Non-pigmented ciliary epithelial cell (primary cell): ENCODE measurements around the gene PPP2R2C.

Experiments used
- DNase-seq: peaks from one replicate; pipeline ENCODE4 v3.0.0-alpha.2; 2010; ENCODE audit warnings: low read depth

The PPP2R2C gene

DNA sequence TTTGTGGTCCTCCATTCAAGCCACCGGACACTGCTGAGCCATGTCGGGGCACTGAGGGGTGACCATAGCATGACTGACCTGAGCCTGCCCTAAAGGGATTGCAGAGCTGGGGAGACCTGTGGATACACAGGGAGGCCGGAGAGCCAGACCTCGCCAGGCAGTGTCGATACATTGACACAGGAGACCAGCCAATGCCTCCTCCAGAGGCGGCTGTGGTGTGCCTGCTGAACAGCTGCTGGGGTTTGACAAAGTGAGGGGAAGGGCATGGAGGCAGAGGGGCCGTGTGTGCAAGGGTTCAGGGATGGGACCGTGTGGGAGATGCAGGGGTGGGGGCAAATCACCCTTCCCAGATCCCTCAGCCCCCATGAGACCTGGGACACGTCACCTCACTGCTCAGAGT, 48.0 kb downstream of the PPP2R2C start:
- DNase-seq: no peak

DNA sequence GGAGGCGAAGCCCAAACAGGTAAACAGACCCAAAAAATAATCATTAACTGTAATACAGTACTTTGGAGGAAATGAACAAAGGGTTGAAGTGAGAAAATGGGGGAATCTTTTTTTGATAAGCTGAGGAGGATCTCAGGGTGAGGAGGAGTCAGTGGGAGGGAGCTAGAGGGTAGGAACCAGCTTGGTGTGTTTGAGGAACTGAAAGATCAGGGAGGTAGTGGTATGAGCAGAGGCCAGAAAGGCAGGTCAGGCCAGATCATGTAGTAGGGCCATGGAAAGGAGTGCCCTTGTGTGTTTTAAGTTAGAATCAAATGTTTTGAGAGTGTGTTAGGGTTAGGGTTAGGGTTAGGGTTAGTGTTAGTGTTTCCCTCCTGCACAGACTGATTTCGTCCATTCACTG, 48.8 kb downstream of the PPP2R2C start:
- DNase-seq: no peak

DNA sequence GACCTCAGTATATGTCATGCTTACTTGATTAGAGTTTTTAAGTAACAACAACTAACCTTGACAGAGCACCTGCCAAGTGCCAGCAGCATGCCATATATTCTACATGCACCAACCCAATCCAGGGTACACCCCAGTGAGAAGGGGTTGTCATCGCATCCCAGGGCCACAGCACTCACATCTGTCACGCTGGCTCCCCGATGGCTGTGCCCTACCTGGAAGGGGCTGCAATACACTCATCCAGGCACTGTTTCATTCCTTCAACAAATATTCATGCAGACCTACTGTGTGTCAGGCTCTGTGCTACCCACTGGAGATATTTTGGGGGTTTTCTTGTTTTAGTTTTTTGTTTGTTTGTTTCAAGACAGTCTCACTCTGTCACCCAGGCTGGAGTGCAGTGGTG, 49.5 kb downstream of the PPP2R2C start:
- DNase-seq: no peak

DNA sequence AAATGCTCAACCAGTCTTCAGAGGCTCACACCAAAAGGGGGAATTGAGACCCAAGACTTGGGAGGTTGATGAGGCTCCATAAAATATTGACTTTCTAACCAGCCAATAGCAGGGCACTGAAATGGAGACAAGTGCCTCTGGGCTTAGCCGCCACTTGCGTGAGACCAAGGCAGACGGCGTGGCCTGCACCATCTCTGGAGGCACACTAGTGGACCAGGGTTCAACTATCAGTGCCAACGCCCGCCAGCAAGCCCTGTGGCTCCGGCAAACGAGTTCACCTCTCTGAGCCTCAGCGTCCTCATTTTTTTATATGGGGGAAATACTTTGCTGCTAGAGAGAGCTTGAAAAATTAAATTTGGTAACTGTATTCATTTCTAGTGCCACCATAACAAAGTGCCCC, 50.3 kb downstream of the PPP2R2C start:
- no peak for DNase-seq

DNA sequence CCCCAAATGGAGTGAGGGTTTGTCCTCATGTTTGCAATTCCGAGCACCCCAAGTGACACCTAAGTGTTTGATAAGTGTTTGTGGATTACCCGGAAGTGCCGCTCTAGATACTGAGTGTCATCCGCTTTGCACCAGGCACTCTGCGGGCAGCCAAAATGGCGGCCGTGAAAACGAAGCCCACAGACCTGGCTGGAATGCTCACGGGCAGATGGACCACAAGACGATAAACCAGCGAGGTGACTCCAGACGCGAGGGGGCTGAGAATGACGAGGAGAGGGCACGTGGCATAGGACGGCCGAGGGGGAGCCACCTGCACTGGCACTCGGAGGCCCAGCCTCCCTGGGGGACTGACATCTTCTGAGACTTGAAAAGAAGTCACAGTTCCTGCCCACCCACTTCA, 51.0 kb downstream of the PPP2R2C start:
- no peak for DNase-seq

DNA sequence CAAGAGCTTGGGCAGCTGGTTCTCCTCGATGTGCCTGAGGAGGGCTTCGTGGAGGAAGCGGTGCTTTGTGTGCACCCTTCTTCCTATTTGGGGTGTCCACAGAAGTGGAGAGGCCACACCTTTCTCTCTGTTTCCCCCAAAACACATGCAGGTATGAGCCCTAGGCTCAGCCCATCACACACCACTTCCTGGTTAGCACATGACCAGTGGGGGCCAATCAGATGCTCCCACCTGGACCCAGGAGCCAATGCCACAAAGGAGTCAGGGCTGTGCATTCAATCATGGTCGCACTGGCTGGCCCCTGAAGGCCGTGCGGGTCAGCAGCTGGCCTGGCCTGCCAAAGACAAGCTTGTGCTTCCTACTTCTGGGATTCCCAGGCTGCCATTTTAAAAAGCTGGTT, 51.4 kb downstream of the PPP2R2C start:
- DNase-seq: no peak

DNA sequence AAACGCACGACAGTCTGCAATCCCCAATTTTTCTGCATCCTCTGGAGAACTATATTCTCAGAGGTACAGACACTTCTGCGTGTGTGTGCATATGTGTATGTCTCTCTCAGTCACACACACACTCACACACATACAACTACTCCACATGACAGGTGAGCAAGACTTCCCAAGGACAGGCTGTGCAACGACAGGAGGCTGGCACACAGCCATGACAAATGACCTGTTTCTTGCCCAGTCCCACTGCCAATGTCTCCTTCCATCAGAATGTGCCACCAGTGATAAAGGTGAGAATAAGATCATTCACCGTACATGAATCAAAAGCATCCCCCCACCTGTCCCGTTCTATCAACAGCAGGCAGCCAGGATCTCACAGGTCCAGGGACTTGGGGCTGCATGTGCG, 52.4 kb downstream of the PPP2R2C start:
- no peak for DNase-seq

DNA sequence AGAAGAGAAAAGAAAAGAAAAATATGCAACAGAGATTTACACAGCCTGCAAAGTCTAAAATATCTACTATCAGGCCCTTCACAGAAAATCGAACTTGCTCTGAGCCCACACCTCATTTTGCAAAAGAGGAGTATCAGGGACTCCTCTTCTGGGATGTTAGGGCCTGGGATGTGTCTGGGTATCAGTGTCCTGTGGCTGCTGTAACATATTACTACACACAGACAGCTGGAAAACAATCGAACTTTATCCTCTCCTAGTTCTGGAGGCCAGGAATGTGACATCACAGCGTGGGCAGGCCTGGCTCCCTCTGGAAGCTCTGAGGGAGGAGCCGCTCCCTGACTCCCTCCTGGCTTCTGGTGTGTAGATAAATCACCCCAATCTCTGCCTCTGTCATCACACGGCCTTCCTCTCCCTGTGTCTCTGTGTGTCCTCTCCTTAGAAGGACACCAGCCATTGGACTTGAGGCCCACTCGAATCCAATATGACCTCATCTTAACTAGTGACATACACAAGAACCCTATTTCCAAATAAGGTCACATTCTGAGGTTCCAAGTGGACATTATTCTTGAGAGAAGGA, 52.9 kb downstream of the PPP2R2C start:
- no peak for DNase-seq

DNA sequence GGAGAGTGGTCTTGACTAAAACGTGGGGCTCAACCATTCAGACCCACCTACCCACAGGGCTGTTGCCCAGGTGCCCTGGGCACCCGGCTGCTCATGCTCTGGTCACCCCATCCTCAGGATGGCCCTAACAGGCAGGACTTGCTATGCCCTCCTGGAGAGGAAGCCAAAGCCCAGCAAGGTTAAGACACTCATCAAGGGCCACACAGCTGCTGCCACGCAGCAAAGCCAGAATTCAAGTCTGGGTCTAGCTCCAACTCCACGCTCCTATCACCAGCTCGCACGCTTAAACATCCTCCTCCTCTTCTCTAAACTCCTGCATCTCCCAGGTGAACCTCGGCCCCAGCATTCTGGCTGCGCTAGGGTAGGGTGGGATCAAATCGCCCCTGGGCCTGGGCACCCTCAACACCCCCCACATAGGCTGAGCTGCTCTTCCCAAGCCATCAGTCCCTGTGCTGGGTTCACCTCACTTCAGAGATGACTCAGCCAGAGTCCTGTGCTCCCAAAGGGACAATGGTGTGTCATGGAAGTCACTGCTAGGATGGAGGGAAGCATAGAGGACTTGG, 54.1 kb downstream of the PPP2R2C start:
- no peak for DNase-seq

DNA sequence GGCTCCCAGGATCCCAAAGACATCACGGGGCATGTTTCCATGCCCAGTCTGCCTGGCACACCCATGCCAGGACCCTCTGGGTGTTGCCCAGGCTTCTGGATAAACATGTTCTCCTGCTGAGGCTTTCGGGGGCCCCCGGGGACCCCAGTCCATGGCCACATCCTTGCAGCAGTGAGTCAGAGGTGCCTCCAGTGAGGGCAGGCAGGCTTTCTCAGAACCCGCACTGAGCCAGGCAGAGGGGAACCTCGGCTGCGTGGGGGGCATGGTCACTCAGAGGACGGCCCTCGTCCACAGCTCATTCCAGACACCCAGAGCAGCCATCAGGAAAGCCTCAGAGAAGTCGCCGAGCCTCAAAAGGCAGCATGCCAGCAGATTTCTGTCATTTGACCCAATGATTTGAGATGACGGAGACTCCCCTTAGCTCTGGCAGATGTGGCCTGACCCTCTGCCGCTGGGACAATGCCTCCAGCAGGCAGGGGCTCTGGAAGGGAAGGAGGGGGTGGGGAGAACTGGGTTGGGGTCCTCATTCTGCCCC, 54.8 kb downstream of the PPP2R2C start:
- no peak for DNase-seq

DNA sequence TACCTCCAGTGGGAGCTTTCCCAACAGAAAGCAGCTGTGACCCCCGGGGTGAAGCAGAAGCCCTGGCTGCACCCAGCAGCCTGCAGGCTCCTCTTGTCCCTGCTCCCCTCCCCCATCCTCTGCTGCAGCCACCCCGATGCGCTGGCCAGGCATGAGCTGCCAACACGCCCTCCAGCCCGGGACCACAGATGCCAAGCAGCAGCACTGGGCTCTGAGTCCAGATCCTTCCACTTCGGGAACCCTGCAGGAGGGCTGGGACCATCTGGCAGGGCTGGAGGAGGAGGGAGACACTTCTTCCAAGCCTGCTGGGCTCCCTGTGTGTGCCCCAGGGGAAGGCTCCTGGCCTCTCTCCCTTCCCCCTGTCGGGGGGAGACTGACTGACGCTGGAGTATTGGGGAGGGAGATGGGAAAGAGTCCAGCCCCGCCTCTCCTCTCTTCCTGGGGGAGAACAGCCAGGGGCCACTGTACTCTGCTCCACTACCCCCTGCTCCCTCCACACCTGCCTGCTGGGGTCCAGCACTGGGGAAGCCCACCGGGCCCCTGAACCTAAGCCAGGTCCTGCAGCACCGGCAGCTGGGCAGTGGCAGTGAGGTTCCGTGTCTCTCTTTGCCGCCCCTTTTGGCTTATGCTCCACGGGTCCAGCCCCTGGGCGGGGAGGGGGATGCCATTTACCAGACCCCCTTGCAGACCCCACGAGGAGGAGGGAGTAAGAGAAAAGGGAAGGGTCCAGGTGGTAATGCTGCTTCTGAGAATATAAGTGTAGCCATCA, 55.7 kb downstream of the PPP2R2C start:
- no peak for DNase-seq

DNA sequence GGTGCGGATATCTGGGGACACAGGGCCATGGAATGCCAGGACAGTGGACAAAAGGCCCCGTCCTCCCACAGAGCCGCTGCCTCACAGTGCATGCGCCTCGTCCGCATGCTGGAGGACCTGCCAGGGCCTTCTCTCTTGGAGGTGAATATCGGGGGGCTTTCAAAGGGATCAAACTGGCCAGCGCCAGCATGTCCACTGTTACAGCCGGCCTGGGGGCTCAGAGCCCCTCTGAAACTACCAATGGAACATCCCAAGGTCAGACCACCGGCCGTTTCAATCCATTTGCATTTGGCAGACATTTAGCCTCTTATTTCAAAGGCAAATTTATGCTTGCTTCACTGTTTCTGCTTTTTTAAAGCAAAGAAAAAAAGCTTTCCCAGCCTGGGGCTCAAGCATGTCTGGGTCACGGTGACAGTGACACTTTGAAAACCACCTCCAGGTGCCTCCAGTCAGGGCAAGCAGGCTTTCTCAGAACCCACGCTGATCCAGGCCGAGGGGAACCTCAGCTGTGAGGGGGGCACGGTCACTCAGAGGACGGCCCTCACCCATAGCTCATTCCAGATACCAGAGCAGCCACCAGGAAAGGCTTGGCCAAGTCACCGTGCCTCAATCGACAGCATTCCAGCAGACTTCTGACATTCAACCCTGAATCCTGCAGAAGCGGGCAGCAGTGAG, 57.2 kb downstream of the PPP2R2C start:
- no peak for DNase-seq

DNA sequence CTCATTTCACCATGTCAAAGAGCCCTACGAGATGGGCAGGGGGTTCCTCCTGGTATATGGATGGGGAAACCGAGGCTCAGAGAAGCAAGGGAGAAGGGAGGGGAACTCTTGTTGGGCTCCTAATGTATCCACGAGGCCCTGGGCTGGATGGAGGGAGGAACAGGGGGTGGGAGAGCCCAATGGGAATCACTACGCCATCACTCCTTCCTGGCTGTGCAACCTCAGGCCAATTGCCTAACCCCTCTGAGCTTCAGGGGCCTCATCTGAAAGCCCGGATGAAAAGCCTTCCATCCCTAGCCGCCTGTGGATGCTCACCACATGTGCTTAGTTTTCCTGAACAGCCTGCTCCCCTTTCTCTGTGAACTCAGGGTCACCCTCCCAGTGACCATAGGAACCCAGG, 57.8 kb downstream of the PPP2R2C start:
- DNase-seq: no peak

DNA sequence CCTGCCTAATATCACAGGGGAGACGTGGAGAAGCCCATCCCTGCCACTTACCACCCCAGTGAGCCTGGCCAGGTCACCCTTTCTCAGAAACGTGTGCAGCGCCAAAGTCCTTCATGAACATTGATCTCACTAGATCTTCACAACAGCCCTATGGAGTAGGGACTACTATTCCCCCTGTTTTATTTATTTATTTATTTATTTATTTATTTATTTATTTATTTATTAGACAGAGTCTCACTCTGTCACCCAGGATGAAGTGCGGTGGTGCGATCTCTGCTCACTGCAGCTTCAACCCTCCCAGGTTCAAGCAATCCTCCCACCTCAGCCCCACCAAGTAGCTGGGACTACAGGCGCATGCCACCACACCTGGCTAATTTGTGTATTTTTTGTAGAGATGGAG, 61.8 kb downstream of the PPP2R2C start:
- no peak for DNase-seq

DNA sequence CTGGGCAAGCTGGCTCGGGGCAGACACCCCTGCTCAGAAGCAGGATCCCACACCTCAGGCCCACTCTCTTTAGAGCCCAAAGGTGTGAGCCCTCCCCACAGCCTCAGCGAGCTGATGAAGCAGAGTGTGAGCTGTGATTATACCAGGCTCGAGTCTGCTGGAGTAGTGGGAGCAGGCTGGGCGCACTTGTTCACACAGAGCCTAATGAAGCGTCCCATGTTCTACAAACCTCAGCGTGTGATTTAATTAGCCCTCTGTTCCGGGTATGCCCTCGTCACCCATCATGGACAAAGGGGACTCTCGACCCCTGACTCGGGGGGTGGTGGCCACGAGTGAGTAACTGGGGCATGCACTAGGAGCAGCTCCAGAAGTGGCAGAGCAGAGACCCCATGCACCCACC, 62.3 kb downstream of the PPP2R2C start:
- DNase-seq: no peak

DNA sequence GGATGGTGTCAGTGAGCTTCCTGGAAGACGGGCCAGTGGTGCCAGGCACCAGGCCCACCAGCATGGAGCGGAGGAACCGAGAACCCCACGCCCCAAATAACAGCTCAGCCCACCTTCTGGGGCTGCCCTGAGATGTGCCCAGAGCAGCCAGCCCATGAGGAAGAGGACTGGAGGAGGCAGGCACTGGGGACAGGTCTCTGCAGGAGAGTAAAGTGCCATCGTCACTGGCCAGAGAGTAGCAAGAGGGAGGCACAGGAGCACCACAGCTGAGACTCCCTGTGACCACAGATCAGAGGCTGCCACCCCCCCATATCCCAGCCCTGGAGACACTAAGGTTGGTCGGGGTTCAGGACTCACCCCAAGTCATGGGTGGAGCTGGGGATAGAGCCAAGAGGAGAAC, 63.0 kb downstream of the PPP2R2C start:
- DNase-seq: no peak

DNA sequence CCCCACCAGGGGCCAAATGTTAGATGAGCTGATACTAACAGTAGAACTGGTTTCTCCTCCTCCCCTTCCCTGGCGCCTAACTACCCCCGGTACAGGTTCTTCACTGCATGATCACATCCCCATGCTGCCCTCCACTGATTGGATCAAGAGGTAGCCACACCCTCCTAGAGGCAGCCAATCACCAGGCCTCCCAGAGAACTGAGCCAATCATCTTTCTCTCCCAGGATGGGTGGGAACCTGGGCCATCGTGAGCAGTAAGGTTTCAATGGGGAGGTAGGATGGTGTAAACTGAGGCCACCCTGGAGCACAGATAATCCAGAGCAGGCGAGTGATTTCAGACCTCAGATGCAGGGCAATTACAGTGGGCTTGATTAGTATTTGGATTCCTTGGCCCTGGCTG, 64.2 kb downstream of the PPP2R2C start:
- DNase-seq: no peak

DNA sequence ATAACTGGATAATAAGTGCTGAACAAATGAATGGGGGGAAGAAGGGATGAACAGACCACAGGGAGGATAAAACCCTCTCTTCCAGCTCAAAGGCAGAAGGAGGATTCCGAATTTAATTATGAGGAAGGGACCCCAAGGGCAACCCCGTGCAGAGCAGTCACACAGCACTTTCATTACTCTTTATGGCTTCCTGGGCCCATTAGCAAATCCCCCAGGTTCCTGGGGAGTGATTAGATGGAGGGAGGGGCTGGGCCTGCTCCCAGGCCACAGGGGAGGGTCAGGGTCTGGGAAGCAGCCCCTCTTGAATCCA, 67.1 kb downstream of the PPP2R2C start:
- no peak for DNase-seq

DNA sequence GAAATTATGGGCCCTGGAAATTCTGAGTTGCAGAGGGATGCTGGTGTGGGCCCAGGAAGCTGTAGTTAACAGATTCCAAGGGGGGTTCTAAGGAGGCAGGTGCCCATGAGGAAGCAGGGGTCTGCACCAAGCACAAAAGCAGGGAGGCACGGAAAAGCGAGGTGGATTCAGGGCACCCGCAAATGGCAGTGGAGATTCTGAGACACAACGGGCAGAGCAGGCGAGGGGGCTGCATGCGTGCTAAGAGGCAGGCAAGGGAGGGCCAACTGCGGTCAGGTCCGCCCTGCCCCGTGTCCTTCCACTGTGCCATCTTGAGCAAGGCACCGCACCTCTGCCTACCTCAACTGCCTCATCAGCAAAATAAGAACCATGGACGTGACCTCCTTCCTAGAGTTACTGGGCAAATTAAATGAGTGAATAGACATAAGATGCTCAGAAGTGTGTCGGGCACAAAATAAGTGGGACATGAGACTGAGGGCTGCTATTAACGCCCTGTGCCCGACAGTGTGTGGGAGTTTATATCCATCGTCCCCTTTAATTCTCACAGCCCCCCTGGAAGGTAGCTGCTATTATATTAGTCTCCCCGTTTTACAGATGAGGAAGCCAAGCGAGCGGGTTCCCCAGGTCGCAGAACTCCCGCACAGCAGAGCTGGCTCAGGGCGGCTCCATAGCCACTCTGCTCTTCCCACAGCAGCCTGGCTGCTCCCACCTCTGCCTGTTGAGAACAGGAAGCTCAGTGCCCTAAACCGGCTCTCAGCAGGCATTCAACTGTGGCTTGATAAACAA, 67.6 kb downstream of the PPP2R2C start:
- DNase-seq: no peak

DNA sequence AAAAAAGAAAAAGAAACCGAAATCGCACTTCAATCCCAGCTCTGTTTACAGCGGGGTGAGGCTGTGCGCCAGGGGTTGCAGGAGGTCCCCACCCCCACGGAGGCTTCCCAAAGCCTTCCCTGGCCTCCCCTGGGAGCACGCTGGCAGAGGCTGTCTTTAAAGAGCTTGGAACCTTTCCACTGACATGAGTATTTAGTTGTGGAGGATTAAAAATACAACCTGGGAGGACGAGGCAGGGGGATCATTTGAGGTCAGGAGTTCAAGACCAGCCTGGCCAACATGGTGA, 69.1 kb downstream of the PPP2R2C start:
- DNase-seq: no peak

DNA sequence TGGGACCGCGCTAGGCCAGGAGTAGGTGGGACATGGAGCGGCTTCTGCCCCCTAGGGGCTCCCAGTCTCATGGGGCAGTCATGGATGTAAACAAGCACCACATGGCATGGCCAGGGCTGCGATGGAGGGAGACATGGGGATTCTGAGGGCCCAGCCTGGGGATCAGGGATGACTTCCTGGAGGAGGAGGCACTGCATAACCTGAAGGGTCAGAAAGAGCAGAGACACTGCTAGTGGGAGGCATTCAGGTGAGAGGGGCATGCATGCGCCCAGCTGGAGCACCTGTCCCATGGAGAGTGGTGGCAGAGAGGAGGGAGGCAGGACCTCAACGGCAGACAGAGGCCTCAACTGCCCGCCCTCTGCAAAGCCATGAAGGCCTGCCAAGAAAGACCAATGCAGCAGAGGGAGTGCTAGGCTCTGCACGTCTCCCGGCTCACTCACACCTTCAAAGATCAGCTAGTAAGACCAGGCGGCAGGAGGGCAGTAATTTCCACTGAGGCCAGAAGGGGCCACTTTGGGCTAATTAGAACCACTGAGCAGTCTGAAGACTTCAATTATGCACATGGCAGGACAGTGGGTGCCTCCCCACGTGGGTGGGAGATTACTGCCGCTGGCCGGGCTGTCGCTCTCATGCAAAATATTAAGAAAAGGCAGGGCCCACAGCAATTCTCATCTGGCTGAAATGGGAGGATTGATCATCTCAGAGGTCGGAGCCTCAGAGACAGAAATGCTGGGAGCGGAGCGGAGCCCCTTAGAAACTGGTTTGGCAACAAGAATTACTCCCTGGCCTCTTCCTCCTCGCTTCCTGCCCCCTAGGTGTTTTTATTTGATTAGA, 69.6 kb downstream of the PPP2R2C start:
- no peak for DNase-seq

DNA sequence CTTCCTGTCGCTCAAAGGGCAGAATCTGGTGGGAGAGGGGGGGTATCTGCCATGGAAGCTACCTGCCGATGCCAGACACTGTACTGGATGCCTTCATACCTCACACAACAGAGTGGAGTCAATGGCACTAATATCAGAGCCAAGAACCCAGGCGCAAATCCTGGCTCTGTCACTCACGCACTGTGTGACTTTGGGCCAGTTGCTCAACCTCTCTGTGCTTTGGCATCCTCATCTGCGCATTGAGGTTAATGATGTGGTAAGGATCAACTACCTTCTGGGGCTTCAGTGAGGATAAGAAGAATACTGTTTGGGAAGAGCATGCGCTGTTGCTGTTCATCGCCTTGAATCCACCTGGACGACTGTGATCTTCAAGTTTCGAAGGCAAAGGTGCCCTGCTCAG, 70.6 kb downstream of the PPP2R2C start:
- DNase-seq: no peak
